Right cardiac atrium (tissue), 5 donors: Measurements from ENCODE around the gene WNT3A. TPM values are rescaled to one million over a fixed set of nuclear protein-coding genes. Genes with fewer than 3 reads are reported as not detected.
A peak's percentile ranks its signal among the peaks of the same experiment; 100 is the strongest.
"Not testable (repeated sequence)": the region's sequence is repeated elsewhere in the genome, so short reads cannot be mapped to it uniquely, and the experiment has no call there.

ENCODE experiments used
- ATAC-seq, 2 donors: fragments of 200-7000 bp; cut with Tn5 transposase; one replicate each; pipeline versions ENCODE4 v1.8.0 to v1.9.1; 2020; ENCODE audit warnings: moderate library complexity in 2 of 2, mild to moderate bottlenecking in 1 of 2
- DNase-seq, 3 donors: peaks; one replicate each; pipeline ENCODE4 v3.0.0-alpha.2; 2020
- H3K27ac ChIP-seq: one replicate; pipeline ENCODE4 v1.5.1; 2013; ENCODE audit warnings: mild to moderate bottlenecking, low read length, control low read depth, moderate library complexity
- H3K27me3 ChIP-seq: one replicate; pipeline ENCODE4 v1.6.1; 2013; ENCODE audit not compliant: control insufficient read depth, insufficient read depth
- H3K4me1 ChIP-seq: one replicate; pipeline ENCODE4 v1.6.1; 2013; ENCODE audit warnings: low read length; ENCODE audit not compliant: control insufficient read depth, insufficient read depth
- H3K4me3 ChIP-seq: one replicate; pipeline ENCODE4 v1.5.1; 2013; ENCODE audit warnings: low read length, control low read depth
- H3K9me3 ChIP-seq: one replicate; pipeline ENCODE4 v1.6.1; 2013; ENCODE audit warnings: low read length; ENCODE audit not compliant: control insufficient read depth
- WGBS: extraction: QIAGEN DNeasy Blood & Tissue Kit; methylation state at CpG from one replicate; pipeline ENCODE4 v1.1.7; 2013; 5-methylcytosine and 5-hydroxymethylcytosine counted together
- intact Hi-C, 4 donors: fragments of 100-400 bp; cut with DNase I; formaldehyde crosslinking; loops; one replicate each; pipeline versions ENCODE4 v1.11.0 to v1.14.0; 2022 to 2023
- long read RNA-seq, 4 donors: library from polyadenylated mRNA; unstranded; transcript quantifications; one replicate each; pipeline ENCODE4 v2.0.0, GENCODE V29; 2020 to 2021
- polyA plus RNA-seq: library from polyadenylated mRNA; stranded (reverse); fragments of 200-250 nt; gene quantifications from one replicate; pipeline ENCODE4 v1.2.3, GENCODE V29; 2013
- total RNA-seq, 4 donors: library from RNA; stranded (reverse); fragmentation: NEBNext Ultra II Directional; extraction: Animal tissue kit (Norgen Biotek cat#: 25700); gene quantifications; one replicate each; pipeline ENCODE4 v1.2.1, GENCODE V29; 2021
- donor health status: healthy with polysubstance abuse.
- donor health status: DM: no; HTN: yes; CAD: no.
- donor health status: DM: no; HTN: no; CAD: no.
- donor health status: DM: no; HTN: yes; CAD: no; lungs with severe emphysema.
- donor health status: DM: yes; HTN: yes; CAD: no.

The WNT3A gene
- total RNA-seq (not detected), polyA plus RNA-seq (not detected)
- long read RNA-seq, donor 1, result 0 reads
- long read RNA-seq, donor 2, result 0 reads
- long read RNA-seq, donor 3, result 0 reads
- long read RNA-seq, donor 4, result 0 reads

DNA sequence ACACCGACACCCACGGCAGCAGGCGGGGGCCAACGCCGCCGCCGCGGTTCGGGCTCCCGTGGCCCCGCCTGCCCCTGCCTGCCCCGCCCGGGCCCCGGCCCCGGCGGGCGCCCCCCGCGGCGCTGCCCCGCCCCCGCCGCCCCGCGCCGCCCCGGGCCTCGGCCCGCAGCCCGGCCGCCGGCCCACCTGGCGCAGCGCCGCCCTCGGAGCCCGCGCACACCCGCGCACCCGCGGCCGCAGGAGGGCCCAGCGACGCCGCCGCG lies at the start of gene WNT3A:
WNT3A (plus strand) TSS at position 213 of the 263 bp plus-strand sequence. CDS start 131 bp downstream, outside the sequence.
- 2% methylated on average over 35 of the region's 48 CpGs for WGBS
- Histone ChIP-seq H3K9me3 (no peaks in the 10 kb centered on the region), H3K4me3 (peak within 1 kb of the TSS; percentile 27), H3K4me1 (no peaks in the 10 kb centered on the region), H3K27me3 (peaks cover 3% of the 10 kb centered on the region), H3K27ac (no peak within 1 kb of the TSS)
- intact Hi-C loops, result no loop called here
- no peak for ATAC-seq
- no peak for DNase-seq

DNA sequence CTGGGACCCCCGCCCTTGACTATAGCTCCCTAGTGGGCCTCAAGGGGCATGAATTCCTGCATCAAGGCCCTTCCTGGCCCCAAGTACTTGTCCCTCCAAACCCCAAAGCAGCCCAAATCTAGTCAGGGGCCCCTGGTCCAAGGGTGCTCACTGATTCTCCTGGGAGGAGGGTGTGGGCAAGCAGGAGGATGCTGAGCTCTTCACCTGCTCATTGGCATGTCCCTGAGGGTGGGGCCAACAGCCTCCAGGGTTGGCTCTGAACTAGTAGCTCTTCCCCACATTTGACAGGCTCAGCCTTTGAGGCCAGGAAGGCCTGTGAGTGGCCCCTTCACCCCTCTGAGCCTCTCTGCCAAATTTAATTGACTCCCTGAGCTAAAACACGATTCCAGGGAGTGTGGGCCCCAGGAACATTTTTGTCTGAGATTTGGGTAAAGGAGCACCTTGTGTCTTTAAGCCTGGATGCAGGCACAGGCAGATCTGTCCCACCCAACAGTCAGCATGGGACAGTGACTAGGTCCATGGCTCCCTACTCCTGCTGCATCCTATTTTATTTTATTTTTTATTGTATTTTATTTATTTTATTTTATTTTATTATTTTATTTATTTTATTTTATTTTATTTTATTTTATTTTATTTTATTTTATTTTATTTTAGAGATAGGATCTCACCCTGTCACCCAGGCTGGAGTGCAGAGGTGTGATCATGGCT lies 48.0 kb upstream of the WNT3A start:
- intact Hi-C loops, result no loop called here
- 70% methylated on average over 2 of the region's 2 CpGs for WGBS
- Histone ChIP-seq H3K9me3 (no peaks in the 10 kb centered on the region), H3K27me3 (no peaks in the 10 kb centered on the region), H3K4me1 (no peaks in the 10 kb centered on the region), H3K4me3 (no peak overlapping the region), H3K27ac (no peak overlapping the region)
- DNase-seq (no peak), ATAC-seq (no peak)

DNA sequence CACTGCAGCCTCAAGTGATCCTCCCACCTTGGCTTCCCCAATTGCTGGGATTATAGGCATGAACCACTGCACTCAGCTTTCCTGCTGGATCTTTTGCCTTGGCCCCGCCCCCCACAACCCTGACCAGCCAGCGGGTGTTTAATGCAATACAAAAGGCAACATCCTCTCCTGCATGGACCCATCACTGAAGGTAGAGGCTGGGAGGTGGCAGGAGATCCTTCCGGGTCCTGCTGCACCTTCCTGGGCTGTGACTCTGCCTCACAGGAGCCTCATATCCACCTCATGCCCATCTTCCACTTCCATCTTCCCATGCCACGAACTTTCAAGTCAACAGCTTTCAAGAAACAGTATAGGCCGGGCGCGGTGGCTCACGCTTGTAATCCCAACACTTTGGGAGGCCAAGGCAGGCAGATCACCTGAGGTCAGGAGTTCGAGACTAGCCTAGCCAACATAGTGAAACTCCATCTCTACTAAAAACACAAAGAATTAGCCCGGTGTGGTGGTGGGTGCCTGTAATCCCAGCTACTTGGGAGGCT lies 47.4 kb upstream of the WNT3A start:
- H3K4me1 ChIP-seq, result no peaks in the 10 kb centered on the region
- no peaks in the 10 kb centered on the region for H3K9me3 ChIP-seq
- H3K27me3 ChIP-seq, result no peaks in the 10 kb centered on the region
- 92% methylated on average over 10 of the region's 10 CpGs for WGBS
- peak in 1 of 3 donors; percentile 6 for DNase-seq
- no peak for ATAC-seq
- no peak overlapping the region for H3K4me3 ChIP-seq
- H3K27ac ChIP-seq, result no peak overlapping the region
- intact Hi-C loops, result no loop called here

GRCh38 chr1:227961651-227962466 lies 44.9 kb upstream of the WNT3A start:
- Histone ChIP-seq H3K4me1 (no peaks in the 10 kb centered on the region), H3K27me3 (no peaks in the 10 kb centered on the region), H3K27ac (no peak overlapping the region), H3K4me3 (no peak overlapping the region), H3K9me3 (no peaks in the 10 kb centered on the region)
- intact Hi-C loops, result no loop called here
- ATAC-seq, result no peak
- DNase-seq, result no peak
- 41% methylated on average over 4 of the region's 4 CpGs for WGBS

DNA sequence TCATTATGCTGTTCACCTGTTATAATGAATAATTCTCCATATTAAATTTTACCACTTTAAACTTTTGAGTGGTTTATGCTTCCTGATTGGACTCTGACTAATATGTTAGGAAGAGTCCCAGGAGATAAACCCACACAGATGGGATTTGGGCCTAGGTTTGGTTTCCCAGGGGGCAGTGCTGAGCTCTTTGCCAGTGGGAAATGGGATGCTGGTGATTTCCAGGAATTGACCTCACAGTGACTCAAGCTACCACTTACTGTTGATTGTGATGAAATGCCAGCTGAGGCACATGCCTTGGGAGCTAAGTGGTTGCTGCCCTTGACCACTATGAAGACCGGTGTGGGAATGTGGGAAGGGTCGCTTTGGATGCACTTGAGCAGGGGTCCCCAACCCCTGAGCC lies 40.1 kb upstream of the WNT3A start:
- H3K4me3 ChIP-seq, H3K9me3 ChIP-seq, DNase-seq, H3K27ac ChIP-seq, H3K27me3 ChIP-seq, ATAC-seq, intact Hi-C loops, H3K4me1 ChIP-seq: not testable (repeated sequence)
- 92% methylated on average over 2 of the region's 2 CpGs for WGBS

DNA sequence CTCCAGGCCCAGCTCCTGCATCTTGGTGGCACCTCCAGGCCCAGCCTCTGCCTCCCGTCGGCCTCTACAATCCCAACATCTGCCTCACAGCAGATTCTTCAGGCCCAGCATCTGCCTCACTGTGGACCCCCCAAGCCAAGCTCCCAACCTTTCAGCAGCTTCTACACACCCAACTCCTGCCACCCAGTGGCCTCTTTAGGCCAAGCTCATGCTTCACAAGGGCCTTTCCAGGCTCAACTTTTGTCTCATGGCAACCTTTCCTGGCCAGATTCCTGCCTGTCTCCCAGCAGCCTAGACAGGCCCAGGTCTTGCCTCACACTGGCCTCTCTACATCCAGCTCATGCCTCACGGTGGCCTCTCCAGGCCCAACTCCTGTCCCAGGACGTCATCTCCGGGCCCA lies 39.0 kb upstream of the WNT3A start:
- H3K27ac ChIP-seq, H3K27me3 ChIP-seq, intact Hi-C loops, DNase-seq, H3K4me3 ChIP-seq, ATAC-seq, H3K9me3 ChIP-seq, H3K4me1 ChIP-seq: not testable (repeated sequence)
- 87% methylated on average over 5 of the region's 5 CpGs for WGBS

DNA sequence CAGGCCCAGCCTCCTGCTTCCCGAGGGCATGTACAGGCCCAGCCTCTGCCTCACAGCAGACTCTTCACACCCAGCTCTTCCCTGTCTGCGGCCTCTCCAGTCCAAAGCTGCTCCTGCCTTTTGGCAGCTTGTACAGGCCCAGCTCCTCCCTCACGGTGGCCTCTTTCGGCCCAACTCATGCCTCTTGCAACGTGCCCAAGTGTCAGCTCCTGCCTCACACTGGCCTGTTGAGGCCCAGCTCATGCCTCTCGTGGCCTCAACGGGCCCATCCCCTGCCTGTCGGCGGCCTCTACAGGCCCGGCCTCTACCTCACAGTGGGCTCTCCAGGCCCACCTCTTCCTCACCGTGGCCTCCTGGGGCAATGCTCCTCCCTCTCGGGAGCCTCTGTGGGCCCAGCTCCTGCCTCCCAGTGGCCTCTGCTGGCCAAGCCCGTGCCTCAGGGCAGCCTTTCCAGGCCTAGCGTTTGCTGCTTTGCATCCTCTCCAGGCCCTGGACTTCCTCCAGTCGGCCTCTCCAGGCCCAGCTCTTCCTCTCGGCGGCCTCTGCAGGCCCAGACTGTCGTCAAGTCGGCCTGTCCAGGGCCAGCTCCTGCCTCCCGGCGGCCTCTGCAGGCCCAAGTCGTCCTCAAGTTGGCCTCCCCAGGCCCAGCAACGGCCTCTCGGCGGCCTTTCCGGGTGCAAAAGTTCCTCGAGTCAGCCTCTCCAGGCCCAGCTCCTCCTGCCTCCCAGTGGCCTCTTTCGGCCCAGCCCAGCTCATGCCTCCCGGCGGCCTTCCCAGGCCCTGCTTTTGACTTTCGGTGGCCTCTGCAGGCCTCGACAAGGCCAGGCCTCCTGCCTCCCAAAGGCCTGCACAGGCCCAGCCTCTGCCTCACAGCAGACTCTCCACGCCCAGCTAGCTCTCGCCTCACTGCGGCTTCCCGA lies 36.5 kb upstream of the WNT3A start:
- WGBS, result 83% methylated on average over 36 of the region's 36 CpGs
- ATAC-seq, intact Hi-C loops, H3K27me3 ChIP-seq, H3K4me1 ChIP-seq, H3K9me3 ChIP-seq, H3K27ac ChIP-seq, H3K4me3 ChIP-seq: not testable (repeated sequence)
- DNase-seq, result peak in 1 of 3 donors; percentile 59

GRCh38 chr1:227971216-227971615 lies 35.6 kb upstream of the WNT3A start:
- DNase-seq, H3K27ac ChIP-seq, intact Hi-C loops, ATAC-seq, H3K4me1 ChIP-seq, H3K4me3 ChIP-seq, H3K9me3 ChIP-seq, H3K27me3 ChIP-seq: not testable (repeated sequence)
- WGBS, result 97% methylated on average over 12 of the region's 17 CpGs

GRCh38 chr1:227971643-227972282 lies 35.0 kb upstream of the WNT3A start:
- H3K9me3 ChIP-seq, intact Hi-C loops, H3K27ac ChIP-seq, DNase-seq, ATAC-seq, H3K4me1 ChIP-seq, H3K4me3 ChIP-seq, H3K27me3 ChIP-seq: not testable (repeated sequence)
- 84% methylated on average over 23 of the region's 27 CpGs for WGBS

DNA sequence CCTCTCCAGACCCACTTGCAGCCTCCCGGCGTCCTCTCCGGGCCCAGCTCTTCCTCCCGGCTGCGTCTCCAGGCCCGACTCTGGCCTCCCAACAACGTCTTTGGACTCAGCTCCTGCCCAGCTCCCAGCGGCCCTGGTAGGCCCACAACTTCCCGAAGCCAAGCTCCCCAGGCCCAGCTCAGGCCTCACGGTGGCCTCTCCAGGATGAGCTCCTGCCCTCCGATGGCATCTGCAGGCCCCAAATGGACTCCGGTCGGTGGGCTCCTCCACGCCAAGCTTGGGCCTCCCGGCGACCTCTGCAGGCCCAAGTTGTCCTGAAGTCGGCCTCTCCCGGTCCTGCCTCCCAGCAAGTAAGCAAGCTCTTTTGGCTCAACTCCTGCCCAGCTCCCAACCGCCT lies 34.5 kb upstream of the WNT3A start:
- H3K9me3 ChIP-seq, H3K27ac ChIP-seq, H3K4me3 ChIP-seq, H3K27me3 ChIP-seq, H3K4me1 ChIP-seq, ATAC-seq, intact Hi-C loops, DNase-seq: not testable (repeated sequence)
- 90% methylated on average over 13 of the region's 19 CpGs for WGBS
